Brain microvascular endothelial cell (primary cell): ENCODE results near the gene PRR15L.
"Not testable (repeated sequence)": the region's sequence is repeated elsewhere in the genome, so short reads cannot be mapped to it uniquely, and the experiment has no call there.

Experiments used
- DNase-seq: peaks from one replicate; pipeline ENCODE4 v3.0.0-alpha.2; 2020
- H3K27ac ChIP-seq: fragments of 250-450 bp; sonication (Bioruptor Pico); 2 replicates; pipeline ENCODE4 v1.5.1; 2020; ENCODE audit warnings: mild to moderate bottlenecking, moderate library complexity
- H3K27me3 ChIP-seq: fragments of 250-450 bp; sonication (Bioruptor Pico); replicated peaks from 2 replicates; pipeline ENCODE4 v1.5.1; 2020; ENCODE audit warnings: mild to moderate bottlenecking
- H3K36me3 ChIP-seq: fragments of 250-450 bp; sonication (Bioruptor Pico); replicated peaks from 2 replicates; pipeline ENCODE4 v1.5.1; 2020; ENCODE audit warnings: mild to moderate bottlenecking
- H3K4me3 ChIP-seq: 2 replicates; pipeline ENCODE4 v1.5.1; 2011; ENCODE audit warnings: low read depth, mild to moderate bottlenecking, control low read depth, low read length, moderate library complexity
- CTCF ChIP-seq: IDR thresholded peaks from 2 replicates; pipeline ENCODE4 v1.5.1; 2011; ENCODE audit warnings: low read depth, mild to moderate bottlenecking, moderate library complexity, low read length, control low read depth, inconsistent platforms; ENCODE audit errors: missing control alignments
- in situ Hi-C: cut with HindIII; loops from 2 replicates; pipeline ENCODE4 v1.10.0; 2017; ENCODE audit warnings: low sequenced_read_pairs, low pct_ligation_motif_present

The PRR15L gene

GRCh38 chr17:48002266-48002915, 44.7 kb upstream of the PRR15L start:
- no peak for TF ChIP-seq CTCF
- H3K27me3 ChIP-seq, result no peaks in the 10 kb centered on the region
- peak; percentile 64 for DNase-seq
- H3K36me3 ChIP-seq, result no peaks in the 10 kb centered on the region
- peak overlapping the region; percentile 90 for H3K27ac ChIP-seq
- H3K4me3 ChIP-seq, result no peak overlapping the region
- in situ Hi-C loops, result no loop called here

GRCh38 chr17:48001657-48002056, 44.0 kb upstream of the PRR15L start:
- H3K4me3 ChIP-seq, H3K27ac ChIP-seq, in situ Hi-C loops, H3K27me3 ChIP-seq, DNase-seq, H3K36me3 ChIP-seq: not testable (repeated sequence)

DNA sequence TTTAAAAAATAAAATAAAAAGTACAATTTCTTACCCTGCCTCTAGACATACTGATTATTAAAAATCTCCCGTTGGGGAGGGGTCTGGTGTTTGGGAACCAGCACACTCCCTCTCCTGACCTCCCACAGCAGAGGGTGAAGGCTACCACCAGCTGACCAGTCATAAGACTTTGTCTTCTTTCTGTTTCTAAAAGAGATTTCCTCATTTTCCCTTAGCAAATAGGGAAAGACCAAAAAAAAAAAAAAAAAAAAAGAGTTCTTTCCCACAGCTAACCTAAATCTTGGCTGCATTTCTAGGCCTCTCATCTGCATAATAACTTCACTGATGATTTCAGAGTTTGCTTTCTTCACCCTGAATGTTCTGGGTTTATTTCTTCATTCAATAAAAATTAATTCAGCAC, 43.5 kb upstream of the PRR15L start:
- H3K27me3 ChIP-seq, result no peaks in the 10 kb centered on the region
- no peak for TF ChIP-seq CTCF
- H3K4me3 ChIP-seq, result no peak overlapping the region
- in situ Hi-C loops, result no loop called here
- no peaks in the 10 kb centered on the region for H3K36me3 ChIP-seq
- no peak for DNase-seq
- no peak overlapping the region for H3K27ac ChIP-seq

- in situ Hi-C loops, result no loop called here
- no peak overlapping the region for H3K4me3 ChIP-seq
- H3K36me3 ChIP-seq, result no peaks in the 10 kb centered on the region
- no peak overlapping the region for H3K27ac ChIP-seq
- DNase-seq, result no peak
- no peaks in the 10 kb centered on the region for H3K27me3 ChIP-seq
- no peak for TF ChIP-seq CTCF
Measured at GRCh38 chr17:47999582-47999981, 41.9 kb upstream of the PRR15L start.

- Histone ChIP-seq H3K4me3 (no peak overlapping the region), H3K27me3 (no peaks in the 10 kb centered on the region), H3K27ac (no peak overlapping the region), H3K36me3 (no peaks in the 10 kb centered on the region)
- DNase-seq, result no peak
- in situ Hi-C loops, result no loop called here
- no peak for TF ChIP-seq CTCF
Measured at GRCh38 chr17:47998044-47998443, 40.4 kb upstream of the PRR15L start.

DNA sequence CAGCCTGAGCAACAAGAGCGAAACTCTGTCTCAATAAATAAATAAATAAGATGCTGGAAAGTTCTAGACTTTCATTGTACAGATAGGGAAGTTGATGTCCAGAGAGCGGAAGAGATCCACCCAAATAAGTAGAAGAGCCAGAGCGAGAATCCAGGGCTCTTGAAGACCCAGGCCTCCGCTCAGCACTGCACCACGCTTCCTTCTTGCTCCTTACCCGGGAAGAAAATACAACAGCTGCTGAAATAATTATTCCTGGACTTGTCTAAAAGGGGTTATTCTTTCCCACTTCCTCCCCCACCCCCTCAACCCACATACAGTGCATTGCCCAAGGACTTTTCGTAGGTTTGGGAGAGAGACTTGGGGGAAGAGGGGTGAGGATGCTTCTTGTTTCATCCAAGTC, 39.9 kb upstream of the PRR15L start:
- no peak for TF ChIP-seq CTCF
- in situ Hi-C loops, result no loop called here
- no peaks in the 10 kb centered on the region for H3K36me3 ChIP-seq
- H3K4me3 ChIP-seq, result no peak overlapping the region
- H3K27me3 ChIP-seq, result no peaks in the 10 kb centered on the region
- H3K27ac ChIP-seq, result no peak overlapping the region
- no peak for DNase-seq
